ENCODE results near the gene WNT7A.
"Not testable (repeated sequence)": the region's sequence is repeated elsewhere in the genome, so short reads cannot be mapped to it uniquely, and the experiment has no call there.

Gene WNT7A

GRCh38 chr3:13879946-13880810 lies at the start of gene WNT7A:
TSS of gene WNT7A (minus strand) at chr3:13880071. CDS start at chr3:13879816, 255 bp downstream.
- DNase-seq, result peak; percentile 73

DNA sequence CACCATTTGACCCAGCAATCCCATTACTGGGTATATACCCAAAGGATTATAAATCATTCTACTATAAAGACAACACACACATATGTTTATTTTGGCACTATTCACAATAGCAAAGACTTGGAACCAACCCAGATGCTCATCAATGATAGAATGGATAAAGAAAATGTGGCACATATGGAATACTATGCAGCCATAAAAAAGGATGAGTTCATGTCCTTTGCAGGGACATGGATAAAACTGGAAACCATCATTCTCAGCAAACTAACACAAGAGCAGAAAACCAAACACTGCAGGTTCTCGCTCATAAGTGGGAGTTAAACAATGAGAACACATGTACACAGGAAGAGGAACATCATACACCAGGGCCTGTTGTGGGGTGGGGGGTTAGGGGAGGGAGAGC lies 48.9 kb upstream of the WNT7A start:
- DNase-seq, result not testable (repeated sequence)

DNA sequence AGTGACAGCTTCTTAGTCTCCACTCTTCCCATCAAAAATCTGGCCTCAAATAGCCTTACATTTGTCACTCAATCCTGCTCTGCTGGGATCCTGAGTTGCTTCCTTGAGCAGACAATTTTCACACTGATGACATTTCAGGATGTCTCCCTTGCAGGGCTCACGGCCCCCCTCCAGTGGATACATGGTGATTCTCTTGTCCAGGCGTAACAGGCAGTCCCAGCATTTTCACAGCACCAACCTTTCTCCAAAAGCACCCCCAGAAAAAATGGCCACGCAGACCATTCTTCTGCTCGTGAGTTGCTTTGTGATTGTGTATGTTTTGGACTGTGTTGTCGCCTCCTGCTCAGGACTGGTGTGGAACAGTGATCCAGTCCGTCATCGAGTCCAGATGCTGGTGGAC lies 47.4 kb upstream of the WNT7A start:
- DNase-seq, result no peak

DNA sequence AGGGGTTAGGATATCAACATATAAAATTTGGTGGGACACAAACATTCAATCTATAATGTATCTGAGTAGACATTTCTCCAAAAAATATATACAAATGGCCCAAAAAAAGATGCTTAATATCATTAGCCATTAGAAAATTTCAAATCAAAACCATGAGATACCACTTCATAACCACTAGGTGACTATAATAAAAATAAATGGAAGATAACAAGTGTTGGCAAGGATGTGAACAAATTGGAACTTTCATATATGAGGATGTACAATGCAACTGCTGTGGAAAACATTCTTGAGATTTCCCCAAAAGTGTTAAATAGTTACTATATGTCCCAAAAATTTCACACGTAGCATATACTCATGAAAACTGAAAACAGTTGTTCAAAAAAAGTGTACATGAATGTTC lies 36.5 kb upstream of the WNT7A start:
- DNase-seq, result no peak

DNA sequence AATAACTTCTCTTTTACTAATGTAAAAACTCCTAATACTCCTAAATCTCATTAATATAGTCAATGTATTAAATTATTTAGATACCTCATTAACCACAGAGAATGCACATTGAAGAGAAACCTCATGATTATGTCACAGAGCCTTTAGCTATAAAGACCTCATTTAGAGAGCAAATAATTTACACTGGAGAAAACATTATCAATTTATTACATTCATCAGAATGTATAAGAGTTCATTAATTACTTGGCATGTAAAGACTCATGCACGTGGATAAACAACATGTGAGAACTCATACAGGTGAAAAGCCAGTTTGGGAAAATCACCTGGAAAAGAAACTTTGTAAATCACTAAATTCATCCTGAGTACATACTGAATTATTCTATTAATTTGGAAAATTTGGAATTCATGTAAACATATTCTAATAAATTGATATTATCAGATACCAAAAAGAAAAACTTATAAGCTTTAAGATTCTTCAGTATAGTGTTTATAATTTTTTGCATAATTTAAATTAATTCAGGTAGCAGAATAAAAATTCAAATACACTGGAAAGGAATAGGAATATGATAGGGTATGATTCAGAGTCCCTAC lies 22.9 kb upstream of the WNT7A start:
- DNase-seq, result no peak

- DNase-seq, result no peak
Measured at GRCh38 chr3:13901935-13902584, 22.2 kb upstream of the WNT7A start.

DNA sequence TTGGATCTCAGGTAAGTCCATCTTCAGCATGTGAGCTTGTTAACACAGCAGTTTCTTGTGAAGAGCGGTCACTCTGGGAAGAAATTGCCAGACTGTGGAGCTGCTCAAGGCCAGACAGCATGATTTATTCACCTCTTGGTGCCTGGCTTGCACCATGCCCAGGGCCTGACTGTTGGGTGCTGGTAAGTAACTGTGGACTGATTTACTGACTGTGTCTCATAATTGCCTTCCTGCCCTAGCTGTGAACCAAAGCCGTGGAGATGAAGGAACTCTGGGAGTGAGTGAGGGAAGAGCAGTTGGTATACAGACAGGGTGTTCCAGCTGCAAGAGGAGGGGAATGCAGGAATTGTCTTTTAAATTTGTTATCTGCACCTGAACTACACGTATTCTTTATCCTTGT lies 18.5 kb upstream of the WNT7A start:
- no peak for DNase-seq

GRCh38 chr3:13896473-13897154 lies 16.7 kb upstream of the WNT7A start:
- DNase-seq, result peak; percentile 74

- peak; percentile 96 for DNase-seq
Measured at GRCh38 chr3:13895155-13896105, 15.6 kb upstream of the WNT7A start.

DNA sequence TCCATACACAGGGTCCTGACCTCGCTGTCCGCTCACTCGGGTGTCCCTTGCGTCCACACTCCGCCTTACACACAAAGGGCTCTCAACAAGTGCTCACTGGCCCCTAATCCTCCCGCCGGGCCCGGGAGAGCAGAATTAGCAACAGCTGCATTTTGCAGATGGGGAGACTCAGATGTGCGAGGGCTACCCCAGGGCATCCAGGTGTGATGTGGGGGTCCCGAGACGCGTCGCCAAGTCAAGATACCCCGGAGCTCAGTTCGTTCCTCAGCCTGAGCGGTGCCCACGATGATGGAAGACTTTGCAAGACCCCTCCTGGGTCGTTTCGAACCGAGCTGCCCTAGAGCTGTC lies 14.9 kb upstream of the WNT7A start:
- no peak for DNase-seq

DNA sequence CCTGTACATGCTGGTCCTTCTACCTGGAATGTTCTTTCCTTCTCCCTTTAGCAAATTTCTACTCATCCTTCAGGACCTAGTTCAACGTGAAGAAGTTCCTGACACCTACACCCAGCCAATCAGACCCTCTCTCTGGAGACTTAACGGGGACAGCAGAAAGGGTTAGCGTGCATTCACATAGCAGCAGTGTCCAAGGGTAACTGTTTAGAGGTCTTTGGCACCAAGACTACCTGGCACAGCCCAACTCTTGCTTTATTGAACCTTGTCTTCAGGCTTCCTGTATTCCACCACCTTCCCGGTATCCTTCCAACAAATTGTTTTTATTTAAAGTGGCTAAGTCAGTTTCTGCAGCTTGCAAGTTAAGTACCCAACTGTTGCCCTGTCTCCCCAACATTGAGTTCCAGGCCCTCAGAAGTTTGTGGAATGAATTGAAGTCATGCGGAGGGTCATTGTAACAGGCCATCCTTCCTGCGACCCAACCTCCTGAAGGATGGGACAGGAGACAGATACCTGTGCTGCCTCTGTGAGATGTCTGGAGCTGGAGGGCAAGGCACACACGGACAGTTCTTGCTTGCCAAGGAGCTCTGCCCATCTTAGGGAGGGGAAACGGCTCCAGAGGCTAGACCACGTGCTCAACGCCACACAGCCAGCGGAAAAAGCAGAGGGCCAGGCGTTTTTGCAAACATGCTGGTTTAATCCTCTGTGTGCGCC lies 14.4 kb upstream of the WNT7A start:
- DNase-seq, result no peak

GRCh38 chr3:13892304-13892703 lies 12.4 kb upstream of the WNT7A start:
- no peak for DNase-seq

GRCh38 chr3:13891492-13892073 lies 11.7 kb upstream of the WNT7A start:
- DNase-seq, result peak; percentile 37

DNA sequence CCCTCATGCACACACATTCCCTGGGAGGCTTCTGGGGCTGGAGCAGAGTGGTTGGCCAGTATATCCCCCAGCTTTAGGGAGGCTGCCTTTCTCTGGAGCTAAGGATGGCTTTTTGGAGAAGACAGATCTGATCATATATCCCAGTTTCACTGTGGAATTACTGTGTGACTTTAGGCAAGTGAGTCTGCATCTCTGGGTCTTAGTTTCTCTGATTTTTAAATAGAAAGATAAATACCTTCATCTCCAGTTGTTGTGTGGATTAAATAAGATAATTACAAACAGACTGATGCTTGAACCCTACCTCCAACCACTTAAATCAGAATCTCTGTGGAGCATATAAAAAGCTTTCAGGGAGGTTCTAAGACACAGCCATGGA lies 11.1 kb upstream of the WNT7A start:
- no peak for DNase-seq

DNA sequence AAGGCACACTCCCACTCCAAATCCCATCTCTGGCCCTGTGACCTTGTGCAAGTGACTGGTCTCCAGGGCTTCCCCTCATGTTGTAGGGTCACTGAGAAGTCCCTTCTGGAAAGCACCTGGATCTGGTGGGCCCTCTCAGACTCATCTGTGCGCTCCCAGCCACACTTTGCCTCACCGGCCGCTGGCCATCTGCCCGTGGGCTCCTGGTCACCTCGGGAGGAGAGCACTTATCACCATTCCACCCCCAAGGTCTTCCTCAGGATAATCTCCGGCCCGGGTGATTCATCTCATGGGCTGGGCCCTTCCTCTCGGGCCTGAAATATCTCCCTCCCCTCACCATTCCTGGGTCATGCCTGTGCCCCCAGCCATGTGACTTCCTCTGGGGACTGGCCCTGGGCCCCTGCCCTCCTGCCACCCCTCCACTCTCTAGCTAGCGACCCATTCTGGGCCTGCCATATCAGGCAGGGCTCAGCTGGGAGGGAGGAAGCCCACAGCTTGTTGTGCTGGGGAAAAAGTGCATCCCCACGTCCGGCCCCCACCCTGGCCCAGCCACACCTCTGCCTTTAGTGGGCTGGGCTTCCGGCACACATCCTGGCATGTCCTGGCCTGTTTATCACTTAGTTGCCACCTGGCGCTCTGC lies 10.6 kb upstream of the WNT7A start:
- peak; percentile 60 for DNase-seq

DNA sequence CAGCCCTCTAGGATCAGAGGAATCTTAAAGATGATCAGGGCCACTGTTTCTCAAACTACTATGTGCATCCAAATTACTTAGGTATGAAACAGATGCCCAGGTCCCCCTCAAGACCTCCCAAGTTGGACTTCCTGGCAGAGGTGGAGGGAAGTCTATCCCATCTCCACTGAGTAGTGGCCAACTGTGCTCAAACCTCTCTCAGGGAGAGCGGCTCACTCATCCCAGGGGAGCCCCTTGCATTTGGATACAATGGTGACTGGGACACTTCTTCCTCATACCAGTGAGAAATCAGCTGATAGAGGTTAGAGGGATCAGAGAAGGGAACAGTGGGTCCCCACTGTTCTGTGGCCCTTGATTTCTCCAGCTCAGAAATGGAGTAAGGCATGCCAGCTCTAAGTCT lies 8.7 kb upstream of the WNT7A start:
- DNase-seq, result no peak

- DNase-seq, result no peak
Measured at GRCh38 chr3:13887495-13888300, 7.8 kb upstream of the WNT7A start.

- DNase-seq, result no peak
Measured at GRCh38 chr3:13886593-13887129, 6.8 kb upstream of the WNT7A start.

DNA sequence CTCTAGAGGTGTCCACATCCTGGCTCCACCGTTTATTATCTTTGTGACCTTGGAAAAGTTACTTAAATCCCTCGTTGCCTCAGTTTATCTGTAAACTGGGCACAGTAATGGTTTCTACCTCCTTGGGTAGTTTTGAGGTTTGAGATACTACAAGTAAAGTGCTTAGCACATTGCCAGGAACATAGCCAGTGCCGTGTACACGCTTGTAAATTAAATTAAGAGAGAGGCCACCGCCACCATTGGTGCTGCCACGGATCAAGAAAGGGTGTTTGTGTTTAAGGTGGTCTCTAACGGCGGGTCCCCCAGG lies 5.8 kb upstream of the WNT7A start:
- no peak for DNase-seq

Measured in CD4-positive, alpha-beta T cell treated with Interleukin-10 for 1 hour (primary cell).